ENCODE data around the gene TDRKH.

GRCh38 chr1:151790940-151791651 lies 796 bp upstream of the TDRKH start:
- no peak for TF ChIP-seq POLR2AphosphoS5 (IDR thresholded peaks at IDR 0.05)
- TF ChIP-seq POLR2A (IDR thresholded peaks at IDR 0.05) = no peak
- TF ChIP-seq CTCF (IDR thresholded peaks at IDR 0.05) = no peak
